Retinal pigment epithelial cell (primary cell): ENCODE data around the gene ACSL3.

Experiments
- DNase-seq: peaks from one replicate; pipeline ENCODE4 v3.0.0-alpha.2; 2010; ENCODE audit warnings: low read depth
- H3K4me3 ChIP-seq: 2 replicates; pipeline ENCODE4 v1.5.1; 2011; ENCODE audit warnings: mild to moderate bottlenecking, low read length, control low read depth, moderate library complexity
- CTCF ChIP-seq: conservative IDR thresholded peaks from 2 replicates; pipeline ENCODE4 v1.5.1; 2011; ENCODE audit warnings: low read depth, low read length, control low read depth, inconsistent platforms

The ACSL3 gene

GRCh38 chr2:222892761-222893160 lies 31.9 kb downstream of the ACSL3 start:
- H3K4me3 ChIP-seq = no peak overlapping the region
- TF ChIP-seq CTCF = no peak
- DNase-seq = no peak

GRCh38 chr2:222893716-222894115 lies 32.9 kb downstream of the ACSL3 start:
- no peak for TF ChIP-seq CTCF
- no peak for DNase-seq
- H3K4me3 ChIP-seq = no peak overlapping the region

- TF ChIP-seq CTCF = no peak
- no peak for DNase-seq
- no peak overlapping the region for H3K4me3 ChIP-seq
Measured at GRCh38 chr2:222895144-222895543, 34.3 kb downstream of the ACSL3 start.

- no peak for TF ChIP-seq CTCF
- no peak for DNase-seq
Measured at GRCh38 chr2:222897898-222898297, 37.1 kb downstream of the ACSL3 start.

GRCh38 chr2:222899413-222900181 lies 38.8 kb downstream of the ACSL3 start:
- no peak for DNase-seq
- TF ChIP-seq CTCF = no peak
- no peak overlapping the region for H3K4me3 ChIP-seq

More at GRCh38 chr2:222897898-222898297, 37.1 kb downstream of the ACSL3 start:
- H3K4me3 ChIP-seq = no peak overlapping the region

- DNase-seq = no peak
- no peak overlapping the region for H3K4me3 ChIP-seq
- no peak for TF ChIP-seq CTCF
Measured at GRCh38 chr2:222900354-222900753, 39.5 kb downstream of the ACSL3 start.

- H3K4me3 ChIP-seq = no peak overlapping the region
- no peak for TF ChIP-seq CTCF
- DNase-seq = no peak
Measured at GRCh38 chr2:222902660-222903059, 41.8 kb downstream of the ACSL3 start.
